Type B pancreatic cell (in vitro differentiated cells): ENCODE data around the gene NUP205. TPM values are rescaled to one million over a fixed set of nuclear protein-coding genes. Genes with fewer than 3 reads are reported as not detected.

ENCODE experiments used
- DNase-seq: peaks from one replicate; pipeline ENCODE4 v3.0.0; 2021; ENCODE audit warnings: mixed read lengths; ENCODE audit not compliant: unreplicated experiment; ENCODE audit errors: extremely low spot score
- H3K27ac Mint-ChIP-seq: 2 replicates; pipeline ENCODE4 v1.8.0; 2021; ENCODE audit warnings: mild to moderate bottlenecking, mixed read lengths
- H3K27me3 Mint-ChIP-seq: 2 replicates; pipeline ENCODE4 v1.8.0; 2021; ENCODE audit warnings: mixed read lengths
- H3K36me3 Mint-ChIP-seq: 2 replicates; pipeline ENCODE4 v1.8.0; 2021; ENCODE audit warnings: mixed read lengths
- H3K4me1 Mint-ChIP-seq: one replicate; pipeline ENCODE4 v1.8.0; 2021; ENCODE audit warnings: mixed read lengths; ENCODE audit not compliant: unreplicated experiment
- H3K4me3 Mint-ChIP-seq: 2 replicates; pipeline ENCODE4 v1.8.0; 2021; ENCODE audit warnings: mild to moderate bottlenecking, mixed read lengths
- H3K9me3 Mint-ChIP-seq: 2 replicates; pipeline ENCODE4 v1.8.0; 2021; ENCODE audit warnings: mixed read lengths
- CTCF ChIP-seq: fragments of 200-600 bp; sonication (generic); conservative IDR thresholded peaks from 2 replicates; pipeline ENCODE4 v1.5.0; 2021; ENCODE audit warnings: antibody characterized with exemption, mild to moderate bottlenecking
- total RNA-seq: library from RNA; stranded (reverse); gene quantifications from 2 replicates; pipeline ENCODE4 v1.2.1, GENCODE V29; 2021; ENCODE audit warnings: low replicate concordance

Gene NUP205
- total RNA-seq, 1 donor from 2014 or later, result 102 TPM

- no peak for DNase-seq
- peaks cover 25% of the 10 kb centered on the region for H3K36me3 Mint-ChIP-seq
- no peaks in the 10 kb centered on the region for H3K9me3 Mint-ChIP-seq
- no peaks in the 10 kb centered on the region for H3K4me1 Mint-ChIP-seq
- no peak for TF ChIP-seq CTCF
- no peak overlapping the region for H3K4me3 Mint-ChIP-seq
- no peak overlapping the region for H3K27ac Mint-ChIP-seq
- H3K27me3 Mint-ChIP-seq, result no peaks in the 10 kb centered on the region
Measured at GRCh38 chr7:135601182-135601581, 43.5 kb downstream of the NUP205 start.

- Mint-ChIP-seq H3K4me3 (no peak overlapping the region), H3K9me3 (no peaks in the 10 kb centered on the region), H3K27me3 (no peaks in the 10 kb centered on the region), H3K36me3 (peaks cover 31% of the 10 kb centered on the region), H3K27ac (no peak overlapping the region), H3K4me1 (no peaks in the 10 kb centered on the region)
- no peak for TF ChIP-seq CTCF
- DNase-seq, result no peak
Measured at GRCh38 chr7:135602304-135602703, 44.6 kb downstream of the NUP205 start.

- Mint-ChIP-seq H3K4me1 (no peaks in the 10 kb centered on the region), H3K27me3 (no peaks in the 10 kb centered on the region), H3K9me3 (no peaks in the 10 kb centered on the region), H3K36me3 (peaks cover 8% of the 10 kb centered on the region), H3K4me3 (no peak overlapping the region), H3K27ac (no peak overlapping the region)
- no peak for DNase-seq
- no peak for TF ChIP-seq CTCF
Measured at GRCh38 chr7:135616136-135616535, 58.4 kb downstream of the NUP205 start.

- H3K27ac Mint-ChIP-seq, result no peak overlapping the region
- no peak for TF ChIP-seq CTCF
- no peaks in the 10 kb centered on the region for H3K4me1 Mint-ChIP-seq
- H3K4me3 Mint-ChIP-seq, result no peak overlapping the region
- H3K36me3 Mint-ChIP-seq, result peaks cover 3% of the 10 kb centered on the region
- no peaks in the 10 kb centered on the region for H3K9me3 Mint-ChIP-seq
- DNase-seq, result no peak
- H3K27me3 Mint-ChIP-seq, result no peaks in the 10 kb centered on the region
Measured at GRCh38 chr7:135617781-135618180, 60.1 kb downstream of the NUP205 start.

GRCh38 chr7:135618510-135618909 lies 60.8 kb downstream of the NUP205 start:
- no peak for TF ChIP-seq CTCF
- DNase-seq, result no peak
- peaks cover 6% of the 10 kb centered on the region for H3K36me3 Mint-ChIP-seq
- no peak overlapping the region for H3K27ac Mint-ChIP-seq
- H3K4me3 Mint-ChIP-seq, result no peak overlapping the region
- H3K4me1 Mint-ChIP-seq, result no peaks in the 10 kb centered on the region
- H3K9me3 Mint-ChIP-seq, result no peaks in the 10 kb centered on the region
- no peaks in the 10 kb centered on the region for H3K27me3 Mint-ChIP-seq

- Mint-ChIP-seq H3K36me3 (peaks cover 10% of the 10 kb centered on the region), H3K27me3 (no peaks in the 10 kb centered on the region), H3K27ac (no peak overlapping the region), H3K4me1 (no peaks in the 10 kb centered on the region), H3K4me3 (no peak overlapping the region), H3K9me3 (no peaks in the 10 kb centered on the region)
- TF ChIP-seq CTCF, result no peak
- DNase-seq, result no peak
Measured at GRCh38 chr7:135620447-135620846, 62.7 kb downstream of the NUP205 start.
